GM10266 (cell line): ENCODE data around the gene SLC44A5.
"Not testable (repeated sequence)": the region's sequence is repeated elsewhere in the genome, so short reads cannot be mapped to it uniquely, and the experiment has no call there.

Experiments used
- DNase-seq: peaks from one replicate; pipeline ENCODE4 v3.0.0; 2012; ENCODE audit errors: extremely low spot score
- CTCF ChIP-seq: IDR thresholded peaks from 2 replicates; pipeline ENCODE4 v1.5.1; 2012; ENCODE audit warnings: mild to moderate bottlenecking, low read depth; ENCODE audit not compliant: control insufficient read depth, insufficient read depth; ENCODE audit errors: missing control alignments

The SLC44A5 gene

DNA sequence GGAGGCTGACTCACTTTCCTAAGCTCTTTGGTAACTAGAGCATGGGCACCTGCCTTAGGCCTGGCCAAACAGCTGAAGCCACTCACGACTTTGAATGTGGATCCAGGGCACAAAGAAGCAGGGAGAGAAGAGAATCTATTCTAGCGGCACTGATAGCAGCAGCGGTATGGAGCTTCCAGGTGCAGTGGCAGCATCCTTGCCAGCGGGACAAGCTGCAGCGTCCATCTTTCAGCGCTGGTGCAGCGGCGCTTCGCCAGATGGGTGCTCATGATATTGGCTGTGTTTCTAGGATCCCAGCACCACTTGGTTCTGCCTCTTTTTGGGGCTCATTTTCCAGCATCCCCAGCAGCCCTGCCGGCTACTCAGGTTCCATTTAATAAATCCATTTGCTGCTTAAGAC, 184.2 kb downstream of the SLC44A5 start:
- no peak for TF ChIP-seq CTCF
- no peak for DNase-seq

GRCh38 chr1:75425001-75425650, 185.8 kb downstream of the SLC44A5 start:
- no peak for TF ChIP-seq CTCF
- DNase-seq = no peak

- DNase-seq = no peak
- no peak for TF ChIP-seq CTCF
These were observed 187.3 kb downstream of the SLC44A5 start for GRCh38 chr1:75423616-75424015.

DNA sequence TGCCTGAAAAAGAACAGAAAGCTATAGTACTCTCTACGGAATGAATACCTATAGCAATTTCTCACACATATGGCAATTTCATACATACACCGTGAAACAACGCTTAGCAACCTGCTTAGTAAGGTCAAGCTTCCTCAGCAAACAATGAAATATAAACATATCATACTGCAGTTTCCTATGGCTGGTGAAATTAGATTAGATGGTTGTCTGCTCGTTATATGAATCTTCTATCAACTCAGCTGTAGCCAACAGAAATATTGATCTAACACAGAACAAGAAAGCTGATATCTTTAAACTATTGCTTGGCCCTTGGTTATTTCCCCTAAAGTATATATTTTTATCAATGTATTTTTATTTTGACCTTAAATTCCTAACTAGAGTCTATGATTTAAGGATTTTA, 187.8 kb downstream of the SLC44A5 start:
- TF ChIP-seq CTCF = no peak
- no peak for DNase-seq

DNA sequence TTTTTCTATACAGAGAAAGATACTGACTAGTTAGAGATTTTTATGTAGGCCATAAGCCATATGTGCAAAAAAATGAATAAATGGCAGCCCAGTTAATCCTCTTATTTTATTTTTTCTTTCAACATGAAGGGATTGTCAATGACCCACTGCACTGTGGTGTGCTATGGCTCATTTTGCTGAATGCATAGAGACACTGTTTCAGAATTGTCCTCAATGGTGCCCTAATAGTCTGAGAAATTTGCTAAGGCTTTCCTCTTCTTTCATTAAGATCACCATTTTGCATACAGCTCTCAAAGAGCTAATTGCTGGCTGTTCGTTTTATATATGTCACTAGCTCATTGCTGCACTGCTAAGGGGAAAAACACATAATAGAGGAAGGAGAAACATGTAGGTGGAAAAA, 189.5 kb downstream of the SLC44A5 start:
- no peak for TF ChIP-seq CTCF
- no peak for DNase-seq

DNA sequence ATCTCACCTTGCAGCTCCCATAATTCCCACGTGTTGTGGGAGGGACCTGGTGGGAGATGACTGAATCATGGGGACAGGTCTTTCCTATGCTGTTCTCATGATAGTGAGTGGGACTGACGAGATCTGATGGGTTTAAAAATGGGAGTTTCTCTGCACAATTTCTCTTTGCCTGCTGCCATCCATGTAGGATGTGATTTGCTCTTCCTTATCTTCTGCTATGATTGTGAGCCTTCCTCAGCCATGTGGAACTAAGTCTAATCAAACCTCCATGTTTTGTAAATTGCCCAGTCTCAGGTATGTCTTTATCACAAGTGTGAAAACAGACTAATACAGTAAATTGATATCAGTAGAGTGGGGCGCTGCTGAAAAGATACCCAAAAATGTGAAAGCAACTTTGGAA, 195.7 kb downstream of the SLC44A5 start:
- no peak for DNase-seq
- TF ChIP-seq CTCF = no peak

- no peak for TF ChIP-seq CTCF
- DNase-seq = no peak
These were observed 198.3 kb downstream of the SLC44A5 start for GRCh38 chr1:75412616-75413015.

- DNase-seq = not testable (repeated sequence)
These were observed 206.2 kb downstream of the SLC44A5 start for GRCh38 chr1:75404681-75405080.

- DNase-seq = not testable (repeated sequence)
These were observed 207.7 kb downstream of the SLC44A5 start for GRCh38 chr1:75403147-75403646.
